OCI-LY7 (cell line): ENCODE measurements around the gene TKT.

ENCODE experiments used
- CTCF ChIP-seq: fragments of 200-600 bp; sonication (generic); conservative IDR thresholded peaks from 2 replicates; pipeline ENCODE4 v1.5.1; 2014; ENCODE audit warnings: mild to moderate bottlenecking, antibody characterized with exemption, low read length, moderate library complexity, mixed read lengths
- EZH2phosphoT487 ChIP-seq: fragments of 200-600 bp; sonication (generic); IDR thresholded peaks from 2 replicates; pipeline ENCODE4 v1.6.1; 2018; ENCODE audit warnings: low read depth, borderline replicate concordance, mild to moderate bottlenecking, mixed run types, antibody characterized with exemption, low read length, moderate library complexity, mixed read lengths

- TF ChIP-seq CTCF (no peak), EZH2phosphoT487 (no peak)
Measured at GRCh38 chr3:53226142-53226840, 29.5 kb downstream of the TKT start.
